CD14-positive monocyte (primary cell): Measurements from ENCODE around the gene MRPS6. TPM values are rescaled to one million over a fixed set of nuclear protein-coding genes. Genes with fewer than 3 reads are reported as not detected.

Experiments
- DNase-seq, 3 donors: peaks; one replicate each; pipeline ENCODE4 v3.0.0-alpha.2; 2011 to 2022
- H2AFZ ChIP-seq: 2 replicates; pipeline ENCODE4 v1.6.0; 2012; ENCODE audit warnings: mild to moderate bottlenecking, low read depth, low read length, inconsistent platforms; ENCODE audit not compliant: insufficient read depth, poor library complexity, severe bottlenecking
- H3K27ac ChIP-seq, 2 donors: 1 replicate in 1 of 2; 2 replicates in 1 of 2; pipeline ENCODE4 v1.5.1; 2012 to 2013; ENCODE audit warnings: low read length in 2 of 2, control low read depth in 1 of 2, inconsistent platforms in 1 of 2, low read depth in 1 of 2, mild to moderate bottlenecking in 1 of 2
- H3K27me3 ChIP-seq, 2 donors: one replicate each; pipeline versions ENCODE4 v1.6.0 to v1.6.1; 2011 to 2013; ENCODE audit warnings: low read length in 2 of 2; ENCODE audit not compliant: control insufficient read depth in 2 of 2, insufficient read depth in 2 of 2
- H3K36me3 ChIP-seq, 2 donors: replicated peaks in 1 of 2; 1 replicate in 1 of 2; 2 replicates in 1 of 2; pipeline versions ENCODE4 v1.5.1 to v1.6.1; 2012 to 2013; ENCODE audit warnings: low read length in 2 of 2, control low read depth in 1 of 2, inconsistent platforms in 1 of 2, mild to moderate bottlenecking in 1 of 2; ENCODE audit not compliant: insufficient read depth in 2 of 2, control insufficient read depth in 1 of 2
- H3K4me1 ChIP-seq, 2 donors: 1 replicate in 1 of 2; 2 replicates in 1 of 2; pipeline versions ENCODE4 v1.5.1 to v1.6.1; 2012 to 2013; ENCODE audit warnings: low read length in 2 of 2, control low read depth in 1 of 2, inconsistent platforms in 1 of 2, mild to moderate bottlenecking in 1 of 2, moderate library complexity in 1 of 2; ENCODE audit not compliant: insufficient read depth in 2 of 2, control insufficient read depth in 1 of 2
- H3K4me2 ChIP-seq: replicated peaks from 2 replicates; pipeline ENCODE3; 2012; ENCODE audit warnings: low read length, moderate library complexity, mild to moderate bottlenecking; ENCODE audit not compliant: poor library complexity, severe bottlenecking; ENCODE audit errors: extremely low read depth
- H3K4me3 ChIP-seq, 3 experiments: fragments of 200-600 bp in 1 of 3; sonication (generic) in 1 of 3; replicated peaks in 1 of 3; 1 replicate in 2 of 3; 2 replicates in 1 of 3; pipeline ENCODE4 v1.5.1; 2011 to 2013; ENCODE audit warnings: low read length in 3 of 3, mild to moderate bottlenecking in 3 of 3, control low read depth in 2 of 3, low read depth in 2 of 3, inconsistent platforms in 1 of 3, moderate library complexity in 1 of 3
- H3K79me2 ChIP-seq: 2 replicates; pipeline ENCODE4 v1.6.0; 2012; ENCODE audit warnings: mild to moderate bottlenecking, control low read depth, inconsistent platforms, low read length, moderate library complexity; ENCODE audit not compliant: insufficient read depth
- H3K9ac ChIP-seq: 2 replicates; pipeline ENCODE4 v1.6.0; 2017; ENCODE audit warnings: low read length, mild to moderate bottlenecking; ENCODE audit not compliant: insufficient read depth, poor library complexity, severe bottlenecking
- H3K9me3 ChIP-seq, 2 donors: replicated peaks in 1 of 2; 1 replicate in 1 of 2; 2 replicates in 1 of 2; pipeline versions ENCODE4 v1.5.1 to v1.6.1; 2012 to 2013; ENCODE audit warnings: low read length in 2 of 2, control low read depth in 1 of 2; ENCODE audit not compliant: control insufficient read depth in 1 of 2, insufficient read depth in 1 of 2
- H4K20me1 ChIP-seq: 2 replicates; pipeline ENCODE4 v1.6.0; 2012; ENCODE audit warnings: mild to moderate bottlenecking, low read length, control low read depth, moderate library complexity; ENCODE audit not compliant: insufficient read depth
- H3K27ac Mint-ChIP-seq, 7 donors: one replicate each; pipeline ENCODE4 v1.8.0; 2020; ENCODE audit warnings: mild to moderate bottlenecking in 7 of 7, mixed read lengths in 7 of 7, moderate library complexity in 6 of 7, inconsistent platforms in 2 of 7
- H3K27me3 Mint-ChIP-seq, 3 donors: one replicate each; pipeline ENCODE4 v1.8.0; 2021 to 2022; ENCODE audit warnings: low read depth in 3 of 3, mild to moderate bottlenecking in 3 of 3, mixed read lengths in 3 of 3, moderate library complexity in 3 of 3, inconsistent platforms in 1 of 3
- H3K36me3 Mint-ChIP-seq, 2 donors: one replicate each; pipeline ENCODE4 v1.8.0; 2020; ENCODE audit warnings: mixed read lengths in 2 of 2, inconsistent platforms in 1 of 2, mild to moderate bottlenecking in 1 of 2
- H3K4me1 Mint-ChIP-seq: one replicate; pipeline ENCODE4 v1.8.0; 2020; ENCODE audit warnings: mild to moderate bottlenecking, mixed read lengths
- H3K4me3 Mint-ChIP-seq, 2 donors: one replicate each; pipeline ENCODE4 v1.8.0; 2020; ENCODE audit warnings: mild to moderate bottlenecking in 2 of 2, mixed read lengths in 2 of 2, moderate library complexity in 1 of 2
- H3K9me3 Mint-ChIP-seq, 7 donors: one replicate each; pipeline ENCODE4 v1.8.0; 2020 to 2022; ENCODE audit warnings: mixed read lengths in 7 of 7, mild to moderate bottlenecking in 6 of 7, moderate library complexity in 6 of 7, inconsistent platforms in 2 of 7
- CTCF ChIP-seq: fragments of 200-600 bp; IDR thresholded peaks from one replicate; pipeline ENCODE4 v1.8.0; 2022; ENCODE audit warnings: antibody characterized with exemption, mild to moderate bottlenecking
- WGBS: methylation state at CpG from one replicate; pipeline ENCODE4 v1.1.5; 2013; ENCODE audit warnings: missing lambda C conversion rate; ENCODE audit not compliant: insufficient coverage; 5-methylcytosine and 5-hydroxymethylcytosine counted together
- intact Hi-C, 2 donors: fragments of 100-400 bp; cut with micrococcal nuclease; formaldehyde crosslinking; loops; one replicate each; pipeline versions ENCODE4 v1.15.0 to v1.15.1; 2023
- polyA plus RNA-seq, 3 donors: library from polyadenylated mRNA; depleted of rRNA in 1 of 3; unstranded in 2 of 3; stranded (reverse) in 1 of 3; fragments of 300-500 nt in 2 of 3; fragments of >200 nt in 1 of 3; fragmentation: Illumina TruSeq in 2 of 3; gene quantifications; 1 replicate in 2 of 3; 2 replicates in 1 of 3; pipeline ENCODE4 v1.2.3, GENCODE V29; 2012 to 2021

Gene MRPS6
- polyA plus RNA-seq, 3 donors: 29.8 to 124 (median 101) TPM

GRCh38 chr21:34029743-34030528 lies 43.4 kb upstream of the MRPS6 start:
- no peak overlapping the region for H2AFZ ChIP-seq
- intact Hi-C loops: loop anchor here in 1 of 2 donors (10.0 kb wide), 1 partner anchor 85 kb away; no protein-coding TSS in a partner anchor
- peak; percentile 43 to 73 (median 47) for DNase-seq

GRCh38 chr21:34031835-34032370 lies 41.5 kb upstream of the MRPS6 start:
- Histone ChIP-seq H3K4me3 (no peak overlapping the region), H3K79me2 (no peaks in the 10 kb centered on the region), H2AFZ (no peak overlapping the region), H4K20me1 (no peaks in the 10 kb centered on the region), H3K4me1 (no peaks in the 10 kb centered on the region), H3K36me3 (no peaks in the 10 kb centered on the region), H3K27ac (no peak overlapping the region), H3K4me2 (no peak overlapping the region), H3K9me3 (no peaks in the 10 kb centered on the region), H3K9ac (no peak overlapping the region), H3K27me3 (no peaks in the 10 kb centered on the region)
- H3K4me1 Mint-ChIP-seq: peaks cover 7% of the 10 kb centered on the region
- 92% methylated on average over 9 of the region's 11 CpGs for WGBS
- H3K27me3 Mint-ChIP-seq: peaks cover 4 to 12% (median 5%) of the 10 kb centered on the region in 3 donors
- no peak for DNase-seq
- intact Hi-C loops: no loop called here
- no peaks in the 10 kb centered on the region for H3K36me3 Mint-ChIP-seq
- no peak for TF ChIP-seq CTCF
- H3K4me3 Mint-ChIP-seq: no peak overlapping the region
- H3K27ac Mint-ChIP-seq: no peak overlapping the region
- peaks cover 0 to 6% (median 2%) of the 10 kb centered on the region in 7 donors for H3K9me3 Mint-ChIP-seq

More at GRCh38 chr21:34029743-34030528, 43.4 kb upstream of the MRPS6 start:
- H3K36me3 ChIP-seq: no peaks in the 10 kb centered on the region
- H4K20me1 ChIP-seq: no peaks in the 10 kb centered on the region
- no peak overlapping the region for H3K27ac ChIP-seq
- peaks cover 0 to 2% of the 10 kb centered on the region in 2 donors for H3K27me3 ChIP-seq
- peak overlapping the region in 1 of 2 donors; percentile 89 for H3K4me3 Mint-ChIP-seq
- peaks cover 7% of the 10 kb centered on the region for H3K4me1 Mint-ChIP-seq
- H3K9me3 ChIP-seq: no peaks in the 10 kb centered on the region
- no peaks in the 10 kb centered on the region for H3K9me3 Mint-ChIP-seq
- H3K27me3 Mint-ChIP-seq: peaks cover 1 to 14% (median 5%) of the 10 kb centered on the region in 3 donors
- H3K4me1 ChIP-seq: peaks cover 12% of the 10 kb centered on the region in 2 donors
- no peak for TF ChIP-seq CTCF
- 75% methylated on average over 8 of the region's 13 CpGs for WGBS
- H3K4me2 ChIP-seq: no peak overlapping the region
- H3K79me2 ChIP-seq: no peaks in the 10 kb centered on the region
- no peaks in the 10 kb centered on the region for H3K36me3 Mint-ChIP-seq
- H3K4me3 ChIP-seq: no peak overlapping the region
- H3K27ac Mint-ChIP-seq: peak overlapping the region in 2 of 7 donors; percentile 30 to 79
- no peak overlapping the region for H3K9ac ChIP-seq
